GM19452 (cell line): Measurements from ENCODE around the gene RUNX3.

Experiments used
- ATAC-seq: cut with Tn5 transposase; IDR thresholded peaks from one replicate; pipeline ENCODE4 v1.9.1; 2021; ENCODE audit not compliant: unreplicated experiment

RUNX3 gene

DNA sequence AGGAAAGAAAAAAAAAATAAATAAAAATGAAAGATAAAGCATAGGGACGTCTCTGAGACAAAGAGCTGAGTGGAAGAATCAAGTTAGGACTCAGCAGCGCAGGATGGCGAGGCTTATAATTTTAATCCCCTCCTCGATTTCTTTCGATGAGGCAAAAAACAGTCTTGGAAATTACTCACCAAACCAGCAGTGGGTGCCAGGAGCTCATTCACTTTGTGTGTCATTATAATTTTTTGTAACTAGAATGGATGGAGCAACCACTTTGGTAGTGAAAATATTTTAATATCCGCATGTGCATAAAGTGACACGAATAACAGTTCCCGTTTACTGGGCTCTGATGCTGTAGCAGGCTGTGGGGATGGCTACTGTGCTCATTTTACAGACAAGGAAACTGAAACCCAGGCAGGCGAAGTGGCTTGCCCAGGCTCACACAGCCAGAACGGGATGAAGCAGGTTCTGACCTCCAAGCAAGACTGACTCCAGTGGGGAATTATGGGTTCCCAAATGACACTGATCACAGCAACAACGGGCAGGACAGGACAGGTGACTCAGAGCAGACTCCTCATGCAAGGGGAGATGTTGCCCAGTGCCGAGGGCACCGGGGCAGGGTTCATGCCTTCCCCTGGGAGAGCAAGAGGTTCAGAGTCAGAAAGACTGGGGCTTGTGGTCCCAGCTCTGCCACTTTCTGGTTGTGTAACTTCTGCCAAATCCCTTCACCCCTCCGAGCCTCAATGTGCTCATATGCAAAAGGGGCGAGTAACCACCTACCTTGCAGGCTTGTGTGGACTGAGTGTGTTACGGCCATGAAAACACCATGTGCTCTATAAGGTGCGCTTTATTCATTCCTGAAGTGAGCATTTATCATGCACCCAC, 63.6 kb downstream of the RUNX3 start:
- no peak for ATAC-seq

DNA sequence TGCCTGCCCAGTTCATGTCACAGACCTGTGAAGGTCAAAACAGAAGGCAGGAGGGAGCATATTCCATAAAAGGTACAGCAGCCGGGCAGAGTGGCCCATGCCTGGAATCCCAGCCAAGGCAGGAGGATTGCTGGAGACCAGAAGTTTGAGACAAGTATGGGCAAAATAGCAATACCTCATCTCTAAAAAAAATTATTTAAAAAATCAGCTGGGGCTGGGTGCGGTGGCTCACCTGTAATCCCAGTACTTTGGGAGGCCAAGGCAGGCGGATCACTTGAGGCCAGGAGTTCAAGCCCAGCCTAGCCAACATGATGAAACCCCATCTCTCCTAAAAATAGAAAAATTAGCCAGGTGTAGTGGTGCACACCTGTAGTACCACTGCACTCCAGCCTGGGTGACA, 64.5 kb downstream of the RUNX3 start:
- no peak for ATAC-seq

DNA sequence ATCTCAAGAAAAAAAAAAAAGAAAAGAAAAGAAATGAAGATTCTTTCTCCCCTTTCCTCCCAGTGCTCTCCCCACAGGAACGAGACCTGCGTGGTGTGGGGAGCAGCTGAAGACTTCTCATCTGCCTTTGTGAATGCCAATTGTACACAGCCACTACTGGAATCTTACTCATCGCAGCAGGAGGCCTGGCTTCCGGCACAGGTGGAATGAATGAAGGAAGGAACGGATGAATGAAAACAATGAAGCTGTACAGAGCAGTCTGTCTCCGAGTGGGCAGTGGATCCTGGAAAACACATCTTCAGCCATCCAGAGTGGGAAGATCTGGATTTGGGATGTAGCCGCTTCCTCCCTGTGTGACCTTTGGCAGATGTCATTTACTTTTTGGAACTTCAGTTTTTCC, 64.9 kb downstream of the RUNX3 start:
- no peak for ATAC-seq

DNA sequence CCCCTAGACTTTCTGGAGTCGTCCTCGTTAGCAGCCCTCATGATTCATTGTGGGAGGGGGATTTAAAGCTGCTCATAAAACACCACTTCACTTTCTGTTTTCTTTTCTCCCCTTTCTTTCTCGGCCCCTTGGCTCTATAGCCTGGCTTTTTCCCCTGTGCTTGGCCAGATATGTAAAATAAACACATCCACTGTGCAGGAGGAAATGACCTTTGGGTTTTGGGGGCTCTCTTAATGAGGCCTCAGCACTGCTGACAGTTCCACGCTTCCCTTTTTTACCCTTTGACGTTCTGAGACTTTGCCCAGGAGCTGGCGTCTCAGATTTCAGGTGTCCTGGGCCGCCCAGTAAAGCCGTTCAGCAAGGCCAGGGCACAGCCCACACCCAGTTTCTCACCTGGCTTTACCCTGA, 65.7 kb downstream of the RUNX3 start:
- ATAC-seq, result no peak

DNA sequence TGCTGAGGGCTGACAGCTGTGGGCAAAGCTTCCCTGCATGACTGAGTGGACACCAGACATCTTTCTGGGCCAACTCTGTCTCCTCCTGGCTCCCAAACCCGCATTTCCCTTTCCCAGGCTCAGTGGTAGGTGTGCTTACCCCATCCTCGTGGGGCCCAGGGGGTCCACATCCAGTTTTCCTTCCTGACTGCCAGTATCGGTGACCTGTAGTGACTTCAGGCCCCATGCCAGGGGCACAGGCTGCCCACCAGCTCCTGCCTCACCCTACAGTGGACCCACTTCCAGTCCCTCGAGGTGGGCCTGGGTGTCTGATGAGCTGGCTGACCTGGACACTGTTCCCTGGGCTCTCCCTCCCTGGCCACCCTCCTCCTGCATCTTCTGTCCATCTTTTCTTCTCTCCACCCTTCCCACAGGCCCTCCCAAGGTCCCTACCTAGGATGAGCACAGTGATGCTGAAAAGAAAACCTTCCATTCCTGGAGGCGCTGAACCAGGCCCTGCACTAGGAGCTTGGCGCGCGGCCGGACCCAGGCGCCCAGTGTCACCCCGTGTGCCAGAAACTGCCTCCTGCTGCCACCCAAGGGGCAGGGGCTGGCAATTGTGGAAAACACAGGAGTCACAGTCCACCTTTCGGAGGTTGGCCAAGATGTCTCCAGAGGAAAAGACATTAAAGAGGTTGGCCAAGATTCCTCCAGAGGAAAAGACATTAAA, 67.1 kb downstream of the RUNX3 start:
- no peak for ATAC-seq

DNA sequence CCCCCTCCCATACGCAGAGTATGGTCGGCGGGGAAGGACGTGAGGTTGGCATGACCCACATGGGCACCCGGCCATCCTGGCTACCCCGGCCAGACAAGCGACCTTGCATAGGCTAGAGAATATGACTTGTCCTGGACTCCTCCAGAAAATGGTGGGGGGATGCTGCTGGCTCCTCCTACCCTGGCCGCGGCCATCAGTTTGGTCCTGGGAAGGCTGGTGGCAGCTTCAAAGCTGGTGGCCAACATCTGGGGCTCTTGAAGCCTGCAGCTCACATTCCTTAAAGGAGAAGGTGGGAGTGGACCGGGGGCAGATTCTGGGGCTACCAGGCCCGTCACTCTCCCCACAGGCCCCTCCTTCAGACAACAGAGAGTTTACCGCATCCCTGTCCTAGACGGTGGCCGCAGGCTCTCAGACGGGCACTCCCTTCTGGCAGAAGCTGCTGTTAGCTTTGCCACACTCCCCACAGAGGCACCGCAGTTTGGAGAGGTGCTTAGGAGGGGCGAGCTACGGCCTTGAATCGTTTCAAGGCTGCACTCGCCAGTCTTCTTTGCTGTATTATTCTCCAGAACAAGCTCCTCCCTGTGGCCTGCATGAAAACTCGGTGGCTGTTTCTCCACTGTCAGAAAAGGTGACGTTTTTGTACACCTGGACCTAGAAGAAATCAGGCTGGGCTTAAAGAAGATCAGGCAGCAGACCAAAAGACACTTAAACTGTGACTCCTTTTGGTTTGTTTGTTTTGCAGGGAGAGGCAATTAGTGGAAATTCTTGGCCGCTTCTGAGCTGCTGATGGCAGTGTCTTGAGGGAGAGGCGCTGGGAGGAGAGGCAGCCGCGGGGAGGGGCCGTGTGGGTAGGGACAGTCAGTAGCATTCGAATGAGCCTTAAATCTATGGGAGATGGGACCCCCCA, 68.0 kb downstream of the RUNX3 start:
- no peak for ATAC-seq

DNA sequence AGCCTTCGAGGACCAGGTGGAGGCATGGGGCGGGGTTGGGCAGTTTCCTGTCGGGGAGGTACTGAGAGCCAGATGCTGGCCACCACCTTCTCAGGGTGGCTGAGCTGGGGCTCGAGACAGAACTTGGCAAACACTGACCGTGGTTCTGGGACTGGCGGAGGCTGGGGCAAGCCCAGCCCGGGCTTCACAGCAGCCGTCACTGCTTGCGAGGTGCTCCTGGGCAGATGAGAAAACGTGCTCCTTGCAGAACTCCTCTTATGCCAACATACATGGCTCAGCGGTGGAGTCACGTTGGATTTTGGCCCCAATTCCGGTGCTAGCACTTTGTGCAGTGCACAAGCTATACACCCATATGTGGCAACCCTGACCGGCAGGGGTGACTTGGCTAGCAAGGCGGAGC, 69.2 kb downstream of the RUNX3 start:
- no peak for ATAC-seq

DNA sequence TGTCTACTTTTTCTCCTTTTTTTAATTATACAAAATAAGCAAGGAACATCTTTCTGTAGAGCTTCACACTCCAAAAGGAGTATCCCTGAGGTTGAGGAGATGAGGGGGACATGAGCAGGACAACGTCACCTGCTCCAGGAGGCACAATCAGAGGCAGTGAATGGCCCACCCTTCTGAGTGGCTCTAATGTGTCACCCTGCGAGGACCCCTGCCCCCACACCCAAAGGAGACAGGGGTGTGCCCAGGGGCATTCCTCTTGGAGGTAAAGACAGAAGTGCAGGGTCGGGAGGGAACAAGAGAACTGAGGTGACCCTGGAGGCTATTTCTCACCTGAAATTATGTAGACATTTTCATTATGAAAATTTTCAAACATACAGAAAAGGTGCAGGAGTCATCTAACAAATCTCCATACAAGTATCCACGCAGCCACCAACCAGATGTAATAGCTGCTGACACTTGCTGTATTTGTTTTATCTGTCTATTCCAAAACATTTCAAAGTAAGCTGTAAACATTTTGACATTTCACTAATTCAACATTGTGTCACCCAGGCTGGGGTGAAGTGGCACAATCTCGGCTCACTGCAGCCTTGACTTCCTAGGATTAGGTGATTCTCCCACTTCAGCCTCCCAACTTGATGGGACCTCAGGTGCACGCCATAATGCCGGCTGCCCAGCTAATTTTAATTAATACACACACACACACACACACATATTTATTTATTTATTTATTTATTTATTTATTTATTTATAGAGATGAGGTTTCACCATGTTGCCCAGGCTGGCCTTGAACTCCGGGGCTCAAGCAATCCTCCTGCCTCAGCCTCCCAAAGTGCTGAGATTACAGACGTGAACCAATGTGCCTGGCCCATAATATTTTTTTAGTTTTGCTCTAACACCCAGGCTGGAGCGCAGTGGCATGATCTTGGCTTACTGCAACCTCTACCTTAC, 70.7 kb downstream of the RUNX3 start:
- no peak for ATAC-seq

DNA sequence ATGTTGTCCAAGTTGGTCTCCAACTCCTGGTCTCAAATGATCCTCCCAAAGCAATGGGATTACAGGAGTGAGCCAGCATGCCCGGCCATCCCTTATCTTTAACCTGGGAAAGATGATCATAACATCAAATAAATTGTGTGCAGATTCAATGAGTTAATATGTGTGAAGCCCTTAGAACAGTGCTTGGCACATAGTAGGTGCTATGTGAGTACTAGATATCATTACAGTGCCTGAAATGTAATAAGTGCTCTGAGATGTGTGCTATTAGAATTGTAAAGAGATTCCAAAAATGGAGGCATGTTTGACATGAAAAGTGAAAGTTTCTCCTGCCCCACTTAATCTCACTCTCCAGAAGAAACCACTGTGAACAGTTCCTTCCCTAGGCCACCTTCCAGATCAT, 71.8 kb downstream of the RUNX3 start:
- ATAC-seq, result no peak

DNA sequence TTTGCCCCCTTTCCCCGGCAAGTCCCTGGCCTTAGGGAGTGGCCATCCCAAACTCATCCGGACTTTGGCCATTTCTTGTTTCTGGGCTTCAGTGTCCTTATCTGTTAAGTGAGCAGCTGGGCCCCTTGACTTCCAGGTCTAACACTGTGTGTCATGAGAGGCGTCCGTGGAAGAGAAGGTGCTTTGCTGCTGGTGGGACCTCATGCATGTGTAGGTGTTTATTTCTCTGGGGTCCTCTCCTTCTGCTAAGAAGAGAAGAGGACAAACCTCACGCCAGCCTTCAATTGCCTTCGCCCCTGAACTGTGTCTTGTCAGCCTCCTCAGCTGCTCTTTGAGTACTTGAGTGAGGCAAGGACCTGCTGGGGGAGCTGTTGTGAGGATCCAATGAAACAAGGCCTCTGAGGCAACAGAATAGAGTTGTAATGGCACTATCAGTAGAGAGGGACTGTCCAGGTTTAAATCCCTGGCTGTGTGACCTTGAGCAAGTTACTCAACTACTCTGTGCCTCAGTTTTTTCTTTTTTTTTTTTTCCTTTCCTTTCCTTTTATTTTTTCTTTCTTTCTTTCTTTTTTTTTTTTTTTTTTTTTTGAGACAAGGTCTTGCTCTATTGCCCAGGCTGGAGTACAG, 72.5 kb downstream of the RUNX3 start:
- ATAC-seq, result no peak

DNA sequence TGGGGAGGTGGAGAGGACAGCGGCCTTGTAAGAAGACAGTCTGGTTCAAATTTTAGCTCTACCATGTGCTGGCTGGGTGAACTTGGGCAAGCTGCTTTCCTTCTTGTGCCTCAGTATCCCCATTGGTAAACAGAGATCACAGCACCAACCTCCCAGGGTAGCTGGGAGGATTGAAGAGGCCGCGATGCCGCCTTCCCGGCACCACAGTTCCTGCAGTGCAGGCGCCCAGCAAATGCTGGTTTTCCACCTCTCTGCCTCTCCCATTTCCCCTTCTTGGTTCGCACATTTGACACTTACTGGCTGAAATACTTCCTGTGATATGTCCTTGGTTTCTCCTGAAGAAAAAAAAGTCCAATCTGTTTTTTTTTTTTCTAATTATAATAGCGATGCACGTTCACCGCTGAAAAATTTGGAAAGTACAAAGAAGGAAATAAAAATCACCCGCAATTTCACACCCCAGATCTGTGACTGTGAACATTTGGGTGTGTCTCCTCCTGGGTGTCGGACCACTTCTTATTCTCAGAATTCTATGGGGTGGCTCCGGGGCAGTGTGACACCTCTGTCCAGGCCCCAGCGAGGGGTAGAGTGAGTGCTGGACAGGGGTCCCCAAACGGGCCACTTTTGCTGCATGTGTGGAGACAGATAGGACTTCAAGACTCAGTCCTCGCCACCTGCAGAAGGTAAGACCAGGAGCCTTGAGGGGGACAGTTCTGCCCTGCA, 73.1 kb downstream of the RUNX3 start:
- no peak for ATAC-seq

DNA sequence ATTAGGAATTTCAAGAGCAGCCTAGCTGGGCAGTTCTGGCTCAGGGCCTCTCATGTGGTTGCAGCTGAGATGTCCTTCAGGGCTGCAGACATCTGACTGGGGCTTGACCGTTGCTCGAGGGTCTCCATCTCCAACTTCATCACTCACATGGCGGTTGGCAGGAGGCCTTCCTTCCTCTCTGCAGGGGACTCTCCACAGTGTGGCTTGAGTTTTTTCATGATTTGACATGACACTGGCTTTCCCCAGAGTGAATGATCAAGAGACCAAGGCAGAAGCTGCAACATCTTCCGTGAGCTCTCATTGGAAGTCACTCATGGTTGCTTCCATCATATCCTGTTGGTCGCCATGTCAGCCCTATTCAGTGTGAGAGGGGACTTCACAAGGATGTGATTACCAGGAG, 74.6 kb downstream of the RUNX3 start:
- ATAC-seq, result no peak

DNA sequence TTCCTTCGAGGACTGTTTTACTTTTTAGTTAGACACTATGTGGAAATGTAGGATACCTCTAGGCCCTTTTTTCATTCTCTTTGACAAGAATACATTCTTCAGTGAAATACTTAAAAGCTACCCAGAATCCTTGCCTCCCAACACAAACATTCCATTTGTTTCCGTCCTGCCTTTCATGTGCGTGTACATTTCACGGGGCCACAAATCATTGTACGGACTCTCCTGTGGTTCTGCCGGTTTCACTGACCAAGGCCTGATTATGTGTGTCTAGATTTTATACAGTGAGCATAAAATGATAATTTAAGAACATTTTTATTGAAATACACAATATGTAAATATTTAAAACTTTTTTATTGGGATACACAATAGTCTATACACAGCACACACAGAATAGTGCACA, 76.4 kb downstream of the RUNX3 start:
- ATAC-seq, result no peak

DNA sequence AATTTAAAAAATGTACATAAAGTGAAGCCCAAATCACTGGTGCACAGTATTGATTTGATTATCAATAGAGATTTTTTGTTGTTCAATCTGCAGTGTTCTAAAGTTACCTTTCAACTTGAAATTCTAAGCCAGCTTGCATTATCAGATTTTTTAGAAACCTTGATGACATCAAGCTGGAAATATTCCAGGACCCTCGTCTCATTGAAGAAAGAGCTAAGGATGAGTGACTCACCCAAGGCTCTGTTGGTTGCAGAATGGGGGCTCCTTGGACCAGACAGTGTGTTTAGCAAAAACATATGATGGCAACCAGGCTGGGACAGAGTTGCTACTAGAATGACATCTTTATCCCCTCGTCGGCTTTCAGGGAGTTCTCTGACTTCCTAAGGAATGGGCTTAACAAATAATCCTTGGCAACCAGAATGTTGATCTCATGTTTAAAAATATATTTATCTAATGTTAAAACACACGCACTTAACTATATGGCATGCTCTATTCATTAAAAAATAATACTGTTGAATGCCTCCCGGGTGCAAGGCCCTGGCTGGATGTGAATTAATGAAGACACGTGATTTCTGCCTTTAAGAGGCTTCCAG, 79.7 kb downstream of the RUNX3 start:
- ATAC-seq, result no peak

DNA sequence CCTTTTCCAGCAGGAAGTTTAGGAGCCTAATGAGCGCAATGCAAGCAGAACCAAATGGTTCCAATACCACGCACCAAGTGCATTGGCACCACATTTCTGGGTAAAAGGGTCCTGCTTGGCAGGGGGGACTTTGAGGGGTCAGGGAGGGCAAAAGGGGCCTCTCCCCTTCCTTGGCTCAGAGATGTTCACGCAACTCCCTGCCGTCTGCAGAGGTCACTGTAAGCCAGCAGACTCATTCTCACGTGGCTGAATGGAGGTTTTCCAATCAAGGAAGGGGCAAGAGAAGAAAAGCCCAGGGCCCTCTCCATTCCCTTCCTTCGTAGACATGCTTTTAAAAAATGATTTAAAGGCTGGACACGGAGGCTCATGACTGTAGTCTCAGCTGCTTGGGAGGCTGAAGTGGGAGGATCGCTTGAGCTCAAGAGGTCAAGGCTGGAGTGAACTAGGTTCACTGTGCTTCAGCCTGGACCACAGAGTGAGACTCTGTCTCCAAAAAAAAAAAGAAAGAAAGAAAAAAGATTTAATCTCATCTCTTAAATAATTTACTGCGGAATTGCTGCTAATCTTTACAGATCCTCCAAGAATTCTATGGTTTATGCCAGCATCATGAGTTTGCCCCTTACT, 80.3 kb downstream of the RUNX3 start:
- ATAC-seq, result no peak
